ENCODE data around the gene SERPINB1.

GRCh38 chr6:2793534-2794151, 48.0 kb downstream of the SERPINB1 start:
- TF ChIP-seq POLR2A (IDR thresholded peaks at IDR 0.05) = no peak
- no peak for TF ChIP-seq CTCF (IDR thresholded peaks at IDR 0.05)
